Hepatic stellate cell (primary cell): ENCODE results near the gene TUBD1.
"Not testable (repeated sequence)": the region's sequence is repeated elsewhere in the genome, so short reads cannot be mapped to it uniquely, and the experiment has no call there.

Experiments
- DNase-seq: peaks from one replicate; pipeline ENCODE4 v3.0.0; 2011; ENCODE audit warnings: low spot score

The TUBD1 gene

DNA sequence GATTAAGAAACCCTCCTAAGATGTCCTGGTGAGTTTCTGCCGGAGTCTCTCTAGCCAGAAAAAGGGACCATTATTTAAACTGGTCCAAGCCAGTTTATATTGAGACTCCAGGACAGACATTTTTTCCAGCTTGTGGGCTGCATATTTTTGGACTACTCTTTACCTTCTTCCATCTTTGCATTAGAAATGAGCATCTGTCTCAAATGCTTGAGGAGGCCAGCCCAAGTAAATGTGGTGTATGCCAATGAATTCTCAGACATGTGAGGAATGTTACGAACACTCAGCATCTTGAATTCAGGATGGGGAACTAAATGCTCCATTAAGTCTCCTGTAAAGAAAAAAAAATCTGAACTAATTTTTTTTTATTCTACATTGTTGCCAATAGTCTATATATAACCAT is 18.4 kb downstream of the TUBD1 start:
- no peak for DNase-seq

DNA sequence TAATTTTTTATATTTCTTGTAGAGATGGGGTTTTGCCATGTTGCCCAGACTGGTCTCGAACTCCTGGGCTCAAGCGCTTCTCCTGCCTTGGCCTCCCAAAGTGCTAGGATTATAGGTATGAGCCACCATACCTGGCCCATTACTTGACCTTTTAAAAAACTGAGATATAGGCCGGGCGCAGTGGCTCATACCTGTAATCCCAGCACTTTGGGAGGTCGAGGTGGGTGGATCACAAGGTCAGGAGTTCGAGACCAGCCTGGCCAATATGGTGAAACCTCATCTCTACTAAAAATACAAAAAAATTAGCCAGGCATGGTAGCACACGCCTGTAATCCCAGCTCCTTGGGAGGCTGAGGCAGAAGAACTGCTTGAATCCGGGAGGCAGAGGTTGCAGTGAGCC is 19.3 kb downstream of the TUBD1 start:
- not testable (repeated sequence) for DNase-seq

DNA sequence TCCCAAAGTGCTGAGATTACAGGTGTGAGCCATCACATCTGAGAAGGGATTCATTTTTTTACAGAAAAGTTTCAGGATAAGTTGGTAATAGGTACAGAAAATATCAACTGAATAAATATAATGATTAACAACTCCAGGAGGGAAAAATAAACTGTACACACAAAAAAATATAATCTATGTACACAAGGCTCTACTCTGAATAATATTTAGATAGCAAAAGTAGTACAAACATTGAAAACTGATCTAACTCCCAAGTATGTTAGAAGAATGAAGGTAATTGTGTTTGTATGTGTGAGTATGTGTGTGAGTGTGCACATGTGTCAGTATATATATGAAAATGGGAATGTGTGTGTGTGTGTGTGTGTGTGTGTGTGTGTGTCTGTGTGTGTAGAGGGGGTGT is 20.4 kb downstream of the TUBD1 start:
- DNase-seq = no peak

DNA sequence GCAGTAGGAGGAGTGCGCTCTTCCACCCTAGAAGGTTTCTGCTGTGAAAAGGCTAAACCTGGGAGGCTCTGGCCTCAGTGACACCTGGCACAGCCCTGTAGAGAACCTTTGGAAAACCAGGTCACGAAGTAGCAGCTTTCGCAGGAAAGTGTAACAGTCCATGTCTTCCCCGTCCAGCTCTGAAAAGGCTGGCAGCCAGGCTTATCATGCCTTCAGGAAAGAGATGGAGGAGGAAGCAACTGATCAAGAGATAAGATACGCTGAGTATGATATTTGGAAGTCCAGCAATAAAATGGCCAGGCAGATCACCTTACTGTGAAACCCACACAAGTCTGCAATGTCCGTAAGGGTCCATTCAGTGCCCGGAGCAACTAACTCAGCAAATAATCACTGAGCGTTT is 22.3 kb downstream of the TUBD1 start:
- no peak for DNase-seq

DNA sequence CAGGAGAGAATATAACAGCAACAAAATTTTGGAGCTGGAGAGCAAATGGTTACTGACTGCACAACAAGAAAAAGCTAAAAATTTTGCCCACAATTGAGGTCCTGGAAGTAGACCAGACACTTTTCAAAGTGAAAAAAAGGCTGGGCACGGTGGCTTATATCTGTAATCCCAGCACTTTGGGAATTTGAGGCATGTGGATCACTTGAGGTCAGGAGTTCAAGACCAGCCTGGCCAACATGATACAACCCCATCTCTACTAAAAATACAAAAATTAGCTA is 22.9 kb downstream of the TUBD1 start:
- DNase-seq = no peak

DNA sequence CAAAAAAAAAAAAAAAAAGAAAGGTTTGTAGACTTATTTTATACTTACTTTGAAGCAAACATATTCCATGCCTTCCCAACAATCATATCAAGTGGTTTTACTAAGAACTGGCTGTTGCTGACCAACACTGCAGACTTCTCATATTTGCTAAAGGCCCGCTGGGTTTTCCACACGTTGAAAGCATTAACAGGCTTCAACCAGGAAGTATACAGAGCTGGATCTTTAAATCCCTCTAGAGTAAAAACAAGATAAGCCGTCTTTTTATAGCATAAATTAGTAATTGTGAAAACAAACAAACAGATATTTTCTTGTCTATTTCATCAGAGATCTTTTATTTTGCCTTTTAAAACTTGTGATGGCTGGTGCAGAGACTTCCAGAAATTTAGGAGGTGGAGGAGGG is 29.1 kb downstream of the TUBD1 start:
- no peak for DNase-seq

DNA sequence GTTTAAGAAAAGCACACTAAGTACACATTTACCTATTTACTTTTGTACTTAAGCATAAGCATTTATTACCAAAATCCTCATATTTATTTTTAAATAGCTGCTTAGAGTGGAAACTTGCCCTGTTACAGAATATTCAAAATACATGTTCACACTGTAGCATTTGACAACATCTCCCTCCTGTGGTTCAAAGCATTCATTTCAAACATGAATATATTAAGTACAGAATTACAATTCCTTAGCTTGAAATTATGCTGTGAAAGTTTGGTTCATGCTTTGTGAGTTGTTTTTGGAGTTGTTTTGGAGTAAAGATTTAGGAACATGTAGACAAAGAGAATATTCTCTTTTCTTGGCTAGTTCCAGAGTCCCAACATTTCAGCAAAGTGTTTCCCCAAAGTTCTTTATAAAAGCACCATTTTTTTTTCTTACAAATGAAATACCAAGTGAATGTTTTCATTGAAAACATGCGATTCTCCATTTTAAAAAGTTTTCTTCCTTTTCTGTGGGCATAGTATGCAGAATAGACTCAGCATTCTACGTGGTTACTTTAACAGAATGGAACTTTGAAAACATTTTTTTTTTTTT is 33.2 kb downstream of the TUBD1 start:
- DNase-seq = no peak

DNA sequence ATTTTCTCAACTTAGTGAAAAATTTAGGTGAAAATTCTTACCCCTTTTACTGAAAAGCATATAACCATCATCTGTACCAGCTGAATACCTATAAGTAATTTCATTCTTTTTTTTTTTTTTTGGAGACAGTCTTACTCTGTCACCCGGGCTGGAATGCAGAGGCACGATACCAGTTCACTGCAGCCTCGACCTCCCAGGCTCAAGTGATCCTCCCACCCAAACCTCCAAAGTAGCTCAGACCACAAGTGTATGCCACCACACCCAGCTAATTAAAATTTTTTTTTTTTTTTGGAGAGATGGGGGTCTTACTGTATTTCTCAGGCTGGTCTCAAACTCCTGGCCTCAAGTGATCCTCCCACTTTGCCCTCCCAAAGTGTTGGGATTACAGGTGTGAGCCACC is 33.8 kb downstream of the TUBD1 start:
- no peak for DNase-seq

DNA sequence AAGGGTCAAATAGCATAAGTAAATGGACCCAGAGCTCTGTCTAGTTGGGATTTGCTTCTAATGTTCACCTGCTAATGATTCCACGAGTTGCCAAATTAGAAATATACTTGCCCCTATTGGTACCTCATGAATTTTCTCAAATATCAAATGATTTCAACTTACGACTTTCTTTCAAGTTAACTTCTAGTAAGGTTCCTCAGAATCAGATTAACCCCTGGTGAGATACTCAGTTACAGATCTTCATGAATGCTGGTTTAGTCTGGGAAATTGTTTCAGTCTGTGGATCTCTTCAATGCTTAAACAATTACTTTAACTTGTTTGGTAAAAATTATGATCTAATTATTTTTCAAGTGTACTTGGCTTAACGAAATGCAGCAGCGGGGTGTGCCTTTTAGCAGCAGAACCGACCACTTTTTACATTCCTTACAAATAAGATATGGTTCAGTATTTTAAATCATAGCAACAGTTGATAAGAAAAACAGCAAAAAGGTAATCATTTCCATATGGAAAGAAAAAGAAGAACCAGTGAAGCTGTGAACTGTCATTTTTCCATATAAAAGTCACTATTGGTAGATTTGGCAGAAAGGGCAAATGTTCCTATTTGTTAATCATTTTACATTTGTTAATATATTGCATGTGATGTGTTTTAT is 34.5 kb downstream of the TUBD1 start:
- no peak for DNase-seq

DNA sequence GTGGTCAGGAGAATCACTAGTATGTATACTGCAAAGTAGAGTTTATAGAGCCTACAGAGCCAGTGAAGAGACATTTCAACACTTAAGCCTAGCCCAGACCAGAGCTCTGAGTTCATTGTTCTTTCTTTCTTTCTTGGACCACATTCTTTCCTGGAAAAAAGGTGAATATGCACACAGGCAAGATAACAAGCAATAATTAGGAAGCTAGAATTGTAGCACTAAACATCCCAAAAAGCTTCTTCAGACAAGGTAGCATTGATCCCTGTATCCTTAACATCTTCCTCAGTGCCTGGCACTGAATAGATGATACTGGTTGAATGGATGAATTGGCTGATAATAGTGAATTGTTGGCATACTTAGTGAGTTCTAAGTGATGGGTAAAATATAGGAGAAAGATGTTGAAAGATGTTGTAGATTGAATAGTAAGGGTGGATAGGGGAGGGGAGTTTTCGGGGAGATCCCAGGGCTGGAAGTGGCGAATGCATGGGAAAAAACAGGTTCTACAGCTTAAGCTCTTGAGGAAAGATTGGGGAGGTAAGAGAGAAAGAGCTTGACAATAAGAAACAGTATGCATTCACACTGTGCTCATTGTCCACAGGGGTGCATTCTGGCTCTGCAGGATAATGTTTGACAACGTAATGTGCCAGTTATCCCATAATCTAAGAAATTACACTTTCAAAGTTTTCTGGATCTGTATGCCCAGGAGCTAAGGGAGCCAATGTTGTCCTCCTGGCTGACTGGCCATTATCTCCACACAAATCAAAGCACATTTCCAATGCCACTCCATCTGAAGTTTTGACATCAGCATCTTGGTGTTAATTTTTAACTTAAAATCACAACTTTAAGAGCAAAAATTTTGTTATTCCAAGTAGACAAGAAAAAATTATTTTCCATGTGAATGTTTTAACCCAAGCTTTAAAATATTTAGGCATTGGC is 35.6 kb downstream of the TUBD1 start:
- DNase-seq = no peak

DNA sequence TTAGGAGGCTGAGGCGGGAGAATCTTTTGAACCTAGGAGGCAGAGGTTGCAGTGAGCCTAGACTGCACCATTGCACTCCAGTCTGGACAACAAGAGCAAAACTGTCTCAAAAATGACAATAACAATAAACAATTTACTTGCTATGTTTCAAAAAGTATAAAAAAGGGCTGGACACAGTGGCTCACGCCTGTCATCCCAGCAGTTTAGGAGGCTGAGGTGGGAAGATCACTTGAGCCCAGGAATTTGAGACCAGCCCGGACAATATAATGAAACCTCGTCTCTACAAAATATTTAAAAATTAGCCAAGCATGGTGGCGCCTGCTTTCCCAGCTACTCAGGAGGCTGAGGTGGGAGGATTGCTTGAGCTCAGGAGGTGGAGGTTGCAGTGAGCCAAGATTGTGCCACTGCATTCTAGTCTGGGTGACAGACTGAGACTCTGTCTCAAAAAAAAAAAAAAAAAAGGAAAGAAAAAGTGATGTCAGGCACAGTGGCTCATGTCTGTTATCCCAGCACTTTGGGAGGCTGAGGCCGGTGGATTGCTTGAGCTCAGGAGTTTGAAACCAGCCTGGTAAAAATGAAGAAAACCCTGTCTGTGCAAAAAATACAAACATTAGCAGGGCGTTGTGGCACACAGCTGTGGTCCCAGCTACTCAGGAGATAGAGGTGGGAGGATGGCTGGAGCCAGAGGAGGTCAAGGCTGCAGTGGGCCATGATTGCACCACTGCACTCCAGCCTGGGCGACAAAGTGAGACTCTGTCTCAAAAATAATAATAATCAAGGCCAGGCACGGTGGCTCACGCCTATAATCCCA is 38.6 kb downstream of the TUBD1 start:
- not testable (repeated sequence) for DNase-seq

DNA sequence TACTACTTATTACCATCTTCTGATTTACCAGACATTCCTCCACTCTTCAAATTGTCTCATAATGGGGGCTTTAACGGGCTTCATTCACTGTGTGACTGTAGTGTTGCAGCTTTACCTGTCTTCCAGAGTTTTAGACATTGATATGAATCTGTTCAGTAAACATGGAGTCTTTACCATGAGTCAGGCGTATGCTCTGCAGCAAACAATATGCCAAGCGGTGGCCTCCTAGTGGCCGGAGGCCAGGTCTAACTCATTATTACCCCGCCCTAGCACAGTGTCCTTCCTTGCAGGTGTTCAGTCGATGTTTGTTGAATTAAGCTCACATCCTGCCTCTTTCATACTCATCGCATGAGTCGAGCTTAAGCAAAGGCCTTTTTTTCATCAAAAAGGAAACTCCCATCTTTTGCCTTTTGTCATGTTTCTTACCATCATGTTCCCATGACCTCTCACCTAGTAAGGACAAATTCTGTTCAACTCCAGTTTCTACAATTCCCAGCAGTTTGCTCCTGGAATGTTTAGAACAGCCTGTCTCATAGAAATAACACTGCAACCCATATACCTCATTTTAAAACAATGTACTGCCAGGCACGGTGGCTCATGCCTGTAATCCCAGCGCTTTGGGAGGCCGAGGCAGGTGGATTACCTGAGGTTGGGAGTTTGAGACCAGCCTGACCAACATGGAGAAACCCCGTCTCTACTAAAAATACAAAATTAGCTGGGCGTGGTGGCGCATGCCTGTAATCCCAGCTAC is 39.4 kb downstream of the TUBD1 start:
- DNase-seq = peak; percentile 48

DNA sequence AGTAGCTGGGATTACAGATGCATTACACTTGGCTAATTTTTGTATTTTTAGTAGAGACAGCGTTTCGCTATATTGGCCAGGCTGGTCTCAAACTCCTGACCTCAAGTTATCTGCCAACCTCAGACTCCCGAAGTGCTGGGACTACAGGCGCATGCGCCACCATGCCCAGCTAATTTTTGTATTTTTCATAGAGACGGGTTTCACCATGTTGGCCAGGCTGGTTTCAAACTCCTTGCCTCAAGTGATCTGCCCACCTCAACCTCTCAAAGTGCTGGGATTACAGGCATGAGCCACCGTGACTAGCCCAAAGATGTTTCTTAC is 39.9 kb downstream of the TUBD1 start:
- DNase-seq = not testable (repeated sequence)

DNA sequence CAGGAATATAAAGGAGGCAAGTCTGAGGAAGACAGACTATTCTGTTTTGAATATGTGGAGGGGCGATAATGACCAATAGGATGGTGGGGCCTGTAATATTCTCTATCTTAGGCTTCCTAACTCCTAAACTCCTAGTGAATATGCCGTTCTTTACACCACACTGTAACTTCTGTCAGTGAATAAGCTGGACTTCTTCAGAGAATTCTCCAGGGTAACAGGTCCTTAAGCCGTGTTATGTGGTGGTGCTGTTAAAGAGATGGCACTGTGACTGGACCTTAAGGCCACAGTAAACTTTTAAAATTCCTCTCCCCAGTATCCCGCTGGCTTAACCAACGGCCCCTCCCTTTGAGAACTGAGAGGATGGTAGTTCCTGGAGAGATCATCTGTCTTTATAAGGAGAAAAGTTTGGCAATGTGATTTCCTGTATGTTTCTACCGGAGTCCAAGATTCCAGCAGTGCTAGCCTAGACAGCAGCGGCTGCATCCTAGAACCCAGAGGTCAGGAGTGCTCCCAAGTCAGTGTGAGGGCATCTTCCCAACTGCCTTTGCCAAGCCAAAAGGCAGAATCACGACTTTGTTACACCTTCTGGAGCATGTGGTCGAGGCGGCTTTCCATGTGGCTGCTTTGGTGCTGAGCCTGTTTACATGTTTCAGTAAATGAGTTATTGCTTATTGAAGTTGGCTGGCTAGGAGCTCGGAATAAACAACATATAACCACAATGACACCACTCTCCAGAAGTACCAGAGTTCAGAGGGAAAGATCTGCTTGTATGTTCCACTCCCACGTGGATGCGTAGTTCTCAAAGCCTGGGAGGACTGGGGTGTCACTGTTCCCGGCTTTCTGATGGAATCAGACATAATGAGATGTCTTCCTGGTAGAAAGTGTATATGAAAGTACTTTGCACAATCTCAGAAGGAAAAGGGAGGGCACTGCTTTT is 41.0 kb downstream of the TUBD1 start:
- DNase-seq = peak; percentile 46

DNA sequence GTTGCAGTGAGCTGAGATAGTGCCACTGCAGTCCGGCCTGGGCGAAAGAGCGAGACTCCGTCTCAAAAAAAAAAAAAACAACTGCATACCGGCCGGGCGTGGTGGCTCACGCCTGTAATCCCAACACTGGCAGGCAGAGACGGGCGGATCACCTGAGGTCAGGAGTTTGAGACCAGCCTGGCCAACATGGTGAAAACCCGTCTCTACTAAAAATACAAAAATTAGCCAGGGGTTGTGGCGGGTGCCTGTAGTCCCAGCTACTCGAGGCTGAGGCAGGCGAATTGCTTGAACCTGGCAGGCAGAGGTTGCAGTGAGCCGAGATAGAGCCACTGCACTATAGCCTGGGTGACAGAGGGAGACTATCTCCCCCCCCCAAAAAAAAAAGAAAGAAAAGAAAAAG is 42.4 kb downstream of the TUBD1 start:
- DNase-seq = not testable (repeated sequence)

DNA sequence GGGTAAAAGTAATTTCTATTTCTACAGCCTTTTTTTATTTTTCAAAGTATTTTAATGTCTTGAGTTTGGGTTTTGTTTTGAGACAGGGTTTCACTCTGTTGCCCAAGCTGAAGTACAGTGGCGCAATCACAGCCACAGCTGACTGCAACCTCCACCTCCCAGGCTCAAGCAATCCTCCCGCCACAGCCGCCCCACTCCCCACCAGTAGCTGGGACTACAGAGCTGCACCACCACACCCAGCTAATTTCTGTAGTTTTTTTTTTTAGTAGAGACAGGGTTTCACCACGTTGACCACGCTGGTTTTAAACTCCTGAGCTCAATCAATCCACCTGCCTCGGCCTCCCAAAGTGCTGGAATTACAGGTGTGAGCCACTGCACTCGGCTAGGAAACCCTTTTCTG is 44.0 kb downstream of the TUBD1 start:
- DNase-seq = no peak

DNA sequence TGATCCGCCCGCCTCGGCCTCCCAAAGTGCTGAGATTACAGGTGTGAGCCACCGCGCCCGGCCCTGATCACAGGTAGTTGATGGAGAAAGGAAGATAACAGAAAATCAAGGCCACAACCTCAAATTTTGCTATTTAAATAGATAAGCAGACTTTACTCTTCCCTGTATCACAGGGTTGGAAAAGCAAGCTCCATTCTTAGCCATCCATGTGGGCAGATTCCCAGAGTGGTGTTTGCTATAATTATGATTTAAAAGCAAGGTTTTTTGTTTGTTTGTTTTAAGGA is 44.4 kb downstream of the TUBD1 start:
- DNase-seq = no peak

DNA sequence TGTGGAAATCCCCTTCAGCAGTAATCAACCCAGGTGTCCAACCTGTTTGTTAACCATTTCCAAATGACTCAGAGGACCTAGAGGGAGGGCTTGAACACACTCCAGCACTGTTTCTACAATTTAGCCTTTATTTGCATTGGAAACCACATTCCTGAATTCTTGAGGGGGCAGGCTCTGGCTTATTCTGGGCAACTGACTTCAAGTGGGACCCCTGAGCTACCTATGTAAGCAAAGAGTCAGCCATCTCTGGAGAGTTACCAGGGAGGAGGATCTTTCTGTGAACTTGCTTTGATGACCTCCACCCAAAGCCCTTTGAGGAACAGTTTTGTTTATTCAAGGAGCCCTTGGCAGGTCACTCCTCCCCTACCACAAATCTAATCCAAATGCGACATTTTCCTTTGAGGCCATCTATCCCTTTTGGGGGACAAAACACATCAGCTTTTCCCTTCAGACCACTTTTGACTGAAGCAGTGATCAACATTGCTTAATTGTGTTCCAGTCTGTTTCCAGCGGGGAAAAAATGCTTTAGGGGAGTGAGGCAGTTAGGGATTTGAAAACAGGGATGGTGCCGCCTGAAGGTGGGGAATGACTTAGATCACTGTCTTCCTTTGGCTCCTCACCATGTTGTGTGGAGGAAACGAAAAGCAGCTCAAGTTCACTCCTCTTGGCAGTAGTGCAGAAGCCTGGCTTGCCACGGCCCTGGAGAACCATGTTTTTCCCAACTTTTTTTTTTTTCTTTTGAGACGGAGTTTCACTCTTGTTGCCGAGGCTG is 46.2 kb downstream of the TUBD1 start:
- peak; percentile 29 for DNase-seq

DNA sequence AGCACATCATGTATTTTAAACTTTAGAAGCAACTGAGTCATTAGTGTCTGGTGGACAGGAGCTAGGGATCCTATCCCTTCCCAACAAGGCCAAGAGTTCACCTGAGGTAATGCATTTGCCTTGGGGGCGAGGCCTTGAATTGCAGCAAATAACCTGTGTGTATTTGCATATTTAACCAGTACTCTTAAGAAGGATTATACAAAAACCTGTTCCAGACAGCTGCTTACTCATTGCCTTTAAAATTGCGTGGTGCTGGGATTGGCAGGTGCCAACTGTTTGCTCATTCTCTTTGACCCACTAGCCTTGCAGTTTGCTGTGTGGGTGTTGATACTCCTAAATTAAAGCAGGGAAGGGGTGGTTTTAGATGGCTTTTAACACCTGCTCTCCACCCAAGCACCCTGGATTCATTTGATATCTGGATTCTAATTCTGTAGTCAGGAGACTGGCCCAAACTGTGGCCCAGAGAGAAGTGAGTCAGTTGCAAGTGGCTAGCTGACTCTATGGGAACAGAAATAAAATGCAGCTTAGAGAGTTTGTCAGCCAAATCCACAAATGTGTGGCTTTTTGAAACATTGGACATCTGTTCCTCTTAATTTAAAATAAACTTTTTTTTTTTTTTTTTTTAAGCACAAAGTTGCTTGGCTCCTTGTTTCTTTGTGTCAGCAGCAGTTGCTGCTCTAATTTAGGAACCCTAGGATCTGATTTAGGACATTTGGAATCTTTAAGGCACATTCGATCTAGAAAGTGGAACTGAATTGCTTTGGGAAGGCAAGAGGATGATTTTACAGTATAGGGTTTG is 46.9 kb downstream of the TUBD1 start:
- peak; percentile 31 for DNase-seq
